SKM-1 treated with dmso at 0.1 percent for 144 hours (cell line): ENCODE data around the gene SOX2.

Experiments
- DNase-seq: peaks from one replicate; lab custom pipeline; 2025; ENCODE audit not compliant: unreplicated experiment; lab: John Stamatoyannopoulos, UW

Gene SOX2

DNA sequence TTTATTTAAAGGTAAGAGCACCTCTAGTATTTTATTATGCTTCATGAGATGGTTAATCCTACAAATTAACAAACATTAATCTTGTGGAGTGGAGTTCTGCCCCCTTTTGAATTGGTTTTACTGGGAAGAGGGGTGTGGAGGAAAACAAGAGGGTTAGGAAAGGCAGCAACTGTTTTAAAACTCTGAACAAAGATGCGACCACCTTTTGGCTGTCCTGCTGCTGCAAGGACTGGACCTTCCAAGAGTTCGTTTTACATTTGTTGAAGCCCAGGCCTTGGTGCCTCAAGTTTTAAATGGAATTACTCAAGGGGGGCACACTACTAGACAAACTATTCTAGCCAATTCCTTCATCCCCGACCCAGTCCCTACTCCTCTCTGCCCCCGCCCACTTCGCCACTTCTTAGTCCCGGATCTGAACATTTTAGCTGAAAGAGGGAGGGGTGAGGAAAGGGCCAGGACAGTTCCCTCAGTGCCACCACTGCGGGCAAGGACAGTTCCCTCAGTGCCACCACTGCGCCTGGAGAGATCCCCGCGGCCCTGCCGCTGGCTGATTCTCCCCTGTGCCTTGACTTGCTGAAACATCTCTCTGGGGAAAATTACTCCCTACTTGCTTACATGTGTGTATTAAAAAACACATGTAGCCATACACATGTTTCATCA is 11.2 kb downstream of the SOX2 start:
- no peak for DNase-seq

GRCh38 chr3:181723625-181724191 is 12.0 kb downstream of the SOX2 start:
- no peak for DNase-seq

GRCh38 chr3:181724192-181724965 is 12.7 kb downstream of the SOX2 start:
- no peak for DNase-seq

- no peak for DNase-seq
Measured at GRCh38 chr3:181725131-181725731, 13.5 kb downstream of the SOX2 start.

DNA sequence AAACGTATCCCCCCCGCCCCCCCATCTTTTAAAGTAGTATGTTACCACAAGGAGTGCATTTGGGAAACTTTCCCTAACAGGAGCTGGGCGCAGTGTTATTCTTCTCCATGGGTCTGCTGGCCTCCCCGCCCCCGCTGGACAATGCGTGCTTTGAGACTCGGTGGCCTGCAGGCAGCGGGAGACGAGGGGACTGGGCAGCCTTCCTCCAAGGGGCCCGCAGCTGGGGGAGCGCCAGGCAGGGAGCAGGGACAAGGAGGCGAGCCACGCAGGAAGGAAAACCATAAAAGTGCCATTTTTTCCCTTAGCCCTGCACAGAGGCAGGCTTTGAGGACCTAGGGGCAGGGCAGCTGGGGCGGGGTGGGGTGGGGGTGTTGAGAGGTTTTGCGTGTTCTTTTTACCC is 14.1 kb downstream of the SOX2 start:
- no peak for DNase-seq

DNA sequence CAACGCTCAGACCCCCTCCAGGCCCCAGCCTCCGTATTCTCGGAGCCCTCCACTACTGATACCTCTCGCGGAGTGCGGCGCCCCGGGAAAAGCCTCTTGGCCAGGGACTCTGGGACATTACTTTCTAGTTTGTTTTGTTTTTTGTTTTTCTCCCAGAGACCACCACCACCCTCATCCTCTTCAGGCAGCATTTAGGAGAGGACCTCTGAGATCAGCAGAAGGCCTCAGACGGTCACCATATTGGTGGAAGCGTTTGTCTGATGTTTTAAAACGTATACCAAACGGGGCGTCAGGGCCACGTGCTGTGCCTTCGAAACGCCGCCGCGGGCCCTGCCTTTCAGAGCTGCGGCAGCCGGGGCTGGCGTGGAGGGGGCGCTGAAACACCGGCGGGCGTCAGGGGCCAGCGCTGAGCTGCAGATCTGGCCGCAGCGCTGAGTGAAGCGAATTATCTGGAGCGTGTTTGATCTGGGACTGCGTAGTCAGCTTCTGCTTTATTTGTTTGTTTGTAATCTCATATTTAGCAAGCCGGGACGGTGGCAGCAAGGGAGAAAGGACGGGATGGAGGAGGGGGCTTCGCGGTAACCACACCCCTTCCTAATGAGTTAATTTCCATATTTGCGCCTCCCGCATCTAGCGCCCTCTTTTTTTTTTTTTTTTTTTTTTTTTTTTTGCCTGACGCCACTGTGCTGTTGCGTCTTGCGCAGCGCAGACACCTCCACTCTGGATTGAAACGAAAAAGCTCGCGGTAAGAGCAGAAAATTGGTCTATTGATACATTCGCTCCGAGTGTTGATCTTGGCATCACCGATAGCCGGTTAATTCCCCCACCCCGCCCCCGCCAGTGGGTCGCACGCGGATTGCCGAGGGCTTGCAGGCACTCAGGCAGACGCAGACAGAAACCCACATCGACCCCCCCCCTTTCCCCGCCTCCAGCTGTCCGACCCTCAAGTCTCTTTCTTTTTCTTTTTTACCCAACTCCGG is 14.9 kb downstream of the SOX2 start:
- no peak for DNase-seq

- no peak for DNase-seq
Measured at GRCh38 chr3:181727341-181728032, 15.8 kb downstream of the SOX2 start.

GRCh38 chr3:181728470-181729340 is 17.0 kb downstream of the SOX2 start:
- no peak for DNase-seq

GRCh38 chr3:181729341-181729869 is 17.7 kb downstream of the SOX2 start:
- DNase-seq, result no peak

DNA sequence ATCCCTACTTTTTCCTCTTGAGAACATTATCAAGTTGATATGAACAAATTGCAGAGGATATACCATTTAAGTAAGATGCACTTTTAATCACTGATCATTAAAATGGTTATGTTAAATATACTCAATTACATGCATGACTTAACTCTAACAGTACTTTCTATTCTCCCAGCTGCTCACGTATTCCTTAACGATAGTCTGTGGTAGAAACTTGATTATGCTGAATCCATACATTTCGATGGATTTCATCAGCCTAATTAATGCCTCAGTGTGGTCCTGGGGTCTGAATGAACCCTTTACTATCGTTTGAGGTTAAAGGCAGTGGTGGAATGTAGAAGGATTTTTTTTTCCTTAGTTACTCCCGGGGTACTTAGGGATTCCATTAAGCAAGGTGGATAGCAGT is 18.6 kb downstream of the SOX2 start:
- no peak for DNase-seq

GRCh38 chr3:181730934-181731333 is 19.2 kb downstream of the SOX2 start:
- DNase-seq, result no peak

- DNase-seq, result no peak
Measured at GRCh38 chr3:181735911-181736310, 24.2 kb downstream of the SOX2 start.

GRCh38 chr3:181738551-181738950 is 26.8 kb downstream of the SOX2 start:
- no peak for DNase-seq

DNA sequence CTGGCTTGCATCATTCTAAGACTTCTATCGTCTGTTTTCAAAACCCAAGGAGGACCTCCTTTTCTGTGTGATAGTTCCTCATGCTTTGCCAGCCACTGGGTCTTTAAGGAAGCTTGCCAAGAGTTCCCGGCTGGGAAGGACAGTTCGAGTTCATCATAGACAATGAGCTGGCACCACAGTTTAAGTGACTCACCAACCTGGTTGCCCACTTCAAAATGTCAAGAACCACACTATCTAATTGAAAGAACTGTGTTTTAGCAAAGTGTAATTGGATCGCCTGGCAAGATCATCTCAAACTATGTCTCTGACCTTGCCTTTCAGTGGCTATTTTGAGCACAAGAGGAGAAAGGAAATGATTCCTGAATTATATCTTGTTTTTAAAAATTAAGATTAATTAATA is 27.9 kb downstream of the SOX2 start:
- DNase-seq, result no peak

DNA sequence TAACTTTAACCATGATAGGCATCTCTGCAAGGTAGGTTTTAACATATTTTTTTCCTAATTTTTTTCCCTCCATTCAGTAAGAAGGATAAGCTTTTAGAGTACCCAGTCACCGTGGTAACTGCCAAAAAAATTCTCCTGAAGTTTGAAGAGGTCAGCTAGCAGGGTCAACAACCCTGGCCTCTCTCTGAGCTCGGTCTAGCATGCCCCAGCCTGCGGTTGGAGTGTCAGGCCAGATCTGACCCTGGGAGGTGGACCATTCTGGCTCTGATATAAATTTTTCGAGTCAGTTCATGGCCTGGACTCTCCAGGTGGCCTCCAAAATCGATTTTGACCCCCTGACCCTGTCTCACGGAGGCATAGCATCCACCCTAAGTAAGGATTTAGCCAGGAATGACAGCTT is 29.7 kb downstream of the SOX2 start:
- no peak for DNase-seq

GRCh38 chr3:181752202-181752671 is 40.5 kb downstream of the SOX2 start:
- DNase-seq, result no peak

- no peak for DNase-seq
Measured at GRCh38 chr3:181753391-181753790, 41.7 kb downstream of the SOX2 start.

GRCh38 chr3:181755959-181756358 is 44.2 kb downstream of the SOX2 start:
- no peak for DNase-seq
